A673 (cell line): ENCODE data around the gene SEMA5A. TPM values are rescaled to one million over a fixed set of nuclear protein-coding genes. Genes with fewer than 3 reads are reported as not detected.

ENCODE experiments used
- BruUV-seq: library from RNA; stranded (reverse); fragments of 400-500 nt; replicated peaks from 2 replicates; lab custom pipeline; 2021; lab: Mats Ljungman, UMichigan
- CTCF ChIA-PET: fragments of 300-600 bp; sonication (Branson Sonifier 250); formaldehyde crosslinking; loops from one replicate; lab custom pipeline; 2022; ENCODE audit warnings: antibody characterized with exemption; lab: Charles Lee
- POLR2A ChIA-PET: fragments of 300-600 bp; sonication (Branson Sonifier 250); formaldehyde crosslinking; loops from one replicate; lab custom pipeline; 2022; ENCODE audit warnings: antibody characterized with exemption; ENCODE audit not compliant: low non-redundant PET; lab: Charles Lee
- DNase-seq: peaks from one replicate; pipeline ENCODE4 v3.0.0-alpha.2; 2015; ENCODE audit warnings: low spot score
- H3K27ac ChIP-seq: fragments of 200-600 bp; sonication (generic); 2 replicates; pipeline ENCODE4 v1.5.1; 2016; ENCODE audit warnings: mixed run types, low read depth, mild to moderate bottlenecking, mixed read lengths, antibody characterized with exemption, low read length; ENCODE audit not compliant: poor library complexity, severe bottlenecking
- H3K27me3 ChIP-seq: fragments of 200-600 bp; sonication (generic); replicated peaks from 2 replicates; pipeline ENCODE4 v1.6.1; 2017; ENCODE audit warnings: mixed run types, low read depth, mild to moderate bottlenecking, mixed read lengths, antibody characterized with exemption, low read length; ENCODE audit not compliant: insufficient read depth, poor library complexity
- H3K36me3 ChIP-seq: fragments of 200-600 bp; sonication (generic); 2 replicates; pipeline ENCODE4 v1.6.1; 2016; ENCODE audit warnings: mixed run types, mild to moderate bottlenecking, mixed read lengths, antibody characterized with exemption, low read length; ENCODE audit not compliant: insufficient read depth, poor library complexity, severe bottlenecking
- H3K4me1 ChIP-seq: fragments of 200-600 bp; sonication (generic); 2 replicates; pipeline ENCODE4 v1.6.1; 2017; ENCODE audit warnings: mixed run types, mild to moderate bottlenecking, mixed read lengths, antibody characterized with exemption, low read length; ENCODE audit not compliant: insufficient read depth, poor library complexity, severe bottlenecking
- H3K4me3 ChIP-seq: fragments of 200-600 bp; sonication (generic); 2 replicates; pipeline ENCODE4 v1.5.1; 2016; ENCODE audit warnings: low read depth, mixed run types, mild to moderate bottlenecking, mixed read lengths, low read length; ENCODE audit not compliant: poor library complexity, severe bottlenecking
- H3K9me3 ChIP-seq: fragments of 200-600 bp; sonication (generic); 2 replicates; pipeline ENCODE4 v1.6.1; 2016; ENCODE audit warnings: mixed run types, low read depth, mild to moderate bottlenecking, mixed read lengths, antibody characterized with exemption, low read length; ENCODE audit not compliant: poor library complexity, severe bottlenecking
- EZH2 ChIP-seq: fragments of 200-600 bp; sonication (generic); IDR thresholded peaks from 2 replicates; pipeline ENCODE4 v1.6.1; 2017; ENCODE audit warnings: borderline replicate concordance, low read depth, mild to moderate bottlenecking, mixed read lengths, antibody characterized with exemption, low read length; ENCODE audit not compliant: poor library complexity, severe bottlenecking
- intact Hi-C: fragments of 100-400 bp; cut with micrococcal nuclease; formaldehyde crosslinking; loops from one replicate; pipeline ENCODE4 v1.10.0; 2022; ENCODE audit not compliant: unreplicated experiment
- total RNA-seq: library from RNA; stranded (reverse); gene quantifications from 2 replicates; pipeline ENCODE4 v1.2.3, GENCODE V29; 2021
- TF ChIP-seq, protein P1 (sequence below): fragments of 300-800, 200-600 bp; sonication (generic); conservative IDR thresholded peaks from 2 replicates; pipeline ENCODE4 v1.5.1; 2017; ENCODE audit warnings: low read depth, mild to moderate bottlenecking, antibody characterized with exemption, low read length, moderate library complexity, mixed read lengths

SEMA5A gene
- total RNA-seq, 1 experiment from 2014 or later: 0.17 TPM

DNA sequence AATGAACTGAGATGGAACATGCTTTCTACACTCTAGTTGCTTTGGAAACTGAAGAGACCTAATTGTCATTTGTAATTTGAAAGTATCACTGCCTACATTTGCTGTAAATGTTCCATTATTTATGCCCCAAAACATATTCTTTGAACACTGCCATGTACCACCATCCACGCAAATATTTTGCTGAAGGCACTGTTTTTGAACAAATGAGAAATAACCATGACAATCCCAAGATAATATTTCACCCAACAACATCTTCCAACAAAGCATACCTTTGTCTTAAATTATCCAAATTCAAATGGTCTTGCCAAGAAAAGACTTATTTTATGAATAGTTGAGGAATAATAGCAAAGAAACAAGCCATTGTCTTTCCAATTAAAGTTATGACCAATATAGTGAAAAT, 356.2 kb downstream of the SEMA5A start:
- no peaks in the 10 kb centered on the region for H3K4me1 ChIP-seq
- H3K4me3 ChIP-seq: no peak overlapping the region
- no peak for DNase-seq
- no peaks in the 10 kb centered on the region for H3K36me3 ChIP-seq
- H3K27me3 ChIP-seq: no peaks in the 10 kb centered on the region
- no peak overlapping the region for H3K27ac ChIP-seq
- CTCF ChIA-PET: no interaction called here
- BruUV-seq: no TSS peak
- POLR2A ChIA-PET: no interaction called here
- TF ChIP-seq, protein P1, sequence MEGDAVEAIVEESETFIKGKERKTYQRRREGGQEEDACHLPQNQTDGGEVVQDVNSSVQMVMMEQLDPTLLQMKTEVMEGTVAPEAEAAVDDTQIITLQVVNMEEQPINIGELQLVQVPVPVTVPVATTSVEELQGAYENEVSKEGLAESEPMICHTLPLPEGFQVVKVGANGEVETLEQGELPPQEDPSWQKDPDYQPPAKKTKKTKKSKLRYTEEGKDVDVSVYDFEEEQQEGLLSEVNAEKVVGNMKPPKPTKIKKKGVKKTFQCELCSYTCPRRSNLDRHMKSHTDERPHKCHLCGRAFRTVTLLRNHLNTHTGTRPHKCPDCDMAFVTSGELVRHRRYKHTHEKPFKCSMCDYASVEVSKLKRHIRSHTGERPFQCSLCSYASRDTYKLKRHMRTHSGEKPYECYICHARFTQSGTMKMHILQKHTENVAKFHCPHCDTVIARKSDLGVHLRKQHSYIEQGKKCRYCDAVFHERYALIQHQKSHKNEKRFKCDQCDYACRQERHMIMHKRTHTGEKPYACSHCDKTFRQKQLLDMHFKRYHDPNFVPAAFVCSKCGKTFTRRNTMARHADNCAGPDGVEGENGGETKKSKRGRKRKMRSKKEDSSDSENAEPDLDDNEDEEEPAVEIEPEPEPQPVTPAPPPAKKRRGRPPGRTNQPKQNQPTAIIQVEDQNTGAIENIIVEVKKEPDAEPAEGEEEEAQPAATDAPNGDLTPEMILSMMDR: no peak
- no peak for TF ChIP-seq EZH2
- intact Hi-C loops: no loop called here
- H3K9me3 ChIP-seq: peaks cover 2% of the 10 kb centered on the region

DNA sequence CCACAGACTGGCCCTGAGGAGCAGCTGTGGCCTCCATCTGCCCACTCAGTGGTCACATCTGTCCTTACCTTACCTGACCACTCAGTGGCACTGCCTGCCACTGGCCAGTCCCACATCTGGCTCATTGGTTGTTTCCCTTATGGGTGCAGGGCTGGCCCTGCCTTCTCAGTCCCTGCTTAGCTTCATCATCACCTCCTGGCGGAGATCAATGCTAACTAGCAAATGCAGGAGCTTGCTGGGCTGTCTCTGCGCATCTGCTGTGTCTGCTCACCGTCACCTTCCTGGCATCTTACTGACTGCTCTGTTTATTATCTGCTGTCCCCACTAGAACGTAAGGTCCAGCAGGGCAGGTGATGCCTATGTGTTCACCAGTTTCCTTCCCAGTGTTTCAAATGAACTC, 356.9 kb downstream of the SEMA5A start:
- no peaks in the 10 kb centered on the region for H3K27me3 ChIP-seq
- H3K4me1 ChIP-seq: no peaks in the 10 kb centered on the region
- no peak for DNase-seq
- no TSS peak for BruUV-seq
- H3K27ac ChIP-seq: no peak overlapping the region
- no peaks in the 10 kb centered on the region for H3K36me3 ChIP-seq
- ChIA-PET CTCF (no interaction called here), POLR2A (no interaction called here)
- H3K4me3 ChIP-seq: no peak overlapping the region
- TF ChIP-seq, protein P1: no peak
- no peak for TF ChIP-seq EZH2
- intact Hi-C loops: no loop called here
- peaks cover 4% of the 10 kb centered on the region for H3K9me3 ChIP-seq

DNA sequence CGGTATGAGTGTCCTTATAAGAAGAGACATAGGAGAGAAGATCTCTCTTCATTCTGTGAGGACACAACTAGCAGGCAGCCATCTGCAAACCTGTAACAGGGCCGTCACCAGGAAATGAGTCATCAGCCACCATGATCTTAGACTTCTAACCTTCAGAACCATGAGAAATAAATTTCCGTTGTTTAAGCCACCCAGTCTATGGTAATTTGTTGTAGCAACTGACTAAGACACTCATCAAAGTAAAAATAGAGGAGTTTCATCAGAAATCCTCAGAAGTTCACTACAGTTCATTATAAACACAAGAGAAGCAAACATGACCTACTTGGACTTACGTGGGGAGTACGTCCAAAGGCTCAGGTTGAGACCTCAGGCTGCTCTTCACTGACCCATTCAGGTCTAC, 357.7 kb downstream of the SEMA5A start:
- CTCF ChIA-PET: no interaction called here
- H3K27ac ChIP-seq: no peak overlapping the region
- no peaks in the 10 kb centered on the region for H3K36me3 ChIP-seq
- DNase-seq: peak; percentile 4
- no peaks in the 10 kb centered on the region for H3K27me3 ChIP-seq
- H3K9me3 ChIP-seq: peaks cover 4% of the 10 kb centered on the region
- no peak for TF ChIP-seq EZH2
- TF ChIP-seq, protein P1: no peak
- intact Hi-C loops: no loop called here
- no peak overlapping the region for H3K4me3 ChIP-seq
- BruUV-seq: no TSS peak
- POLR2A ChIA-PET: no interaction called here
- no peaks in the 10 kb centered on the region for H3K4me1 ChIP-seq
